GM18873 (cell line): ENCODE results near the gene RASA3.

Experiments
- ATAC-seq: cut with Tn5 transposase; IDR thresholded peaks from one replicate; pipeline ENCODE4 v1.9.1; 2021; ENCODE audit warnings: mild to moderate bottlenecking, moderate library complexity, moderate number of reproducible peaks; ENCODE audit not compliant: unreplicated experiment, low FRiP score

The RASA3 gene

DNA sequence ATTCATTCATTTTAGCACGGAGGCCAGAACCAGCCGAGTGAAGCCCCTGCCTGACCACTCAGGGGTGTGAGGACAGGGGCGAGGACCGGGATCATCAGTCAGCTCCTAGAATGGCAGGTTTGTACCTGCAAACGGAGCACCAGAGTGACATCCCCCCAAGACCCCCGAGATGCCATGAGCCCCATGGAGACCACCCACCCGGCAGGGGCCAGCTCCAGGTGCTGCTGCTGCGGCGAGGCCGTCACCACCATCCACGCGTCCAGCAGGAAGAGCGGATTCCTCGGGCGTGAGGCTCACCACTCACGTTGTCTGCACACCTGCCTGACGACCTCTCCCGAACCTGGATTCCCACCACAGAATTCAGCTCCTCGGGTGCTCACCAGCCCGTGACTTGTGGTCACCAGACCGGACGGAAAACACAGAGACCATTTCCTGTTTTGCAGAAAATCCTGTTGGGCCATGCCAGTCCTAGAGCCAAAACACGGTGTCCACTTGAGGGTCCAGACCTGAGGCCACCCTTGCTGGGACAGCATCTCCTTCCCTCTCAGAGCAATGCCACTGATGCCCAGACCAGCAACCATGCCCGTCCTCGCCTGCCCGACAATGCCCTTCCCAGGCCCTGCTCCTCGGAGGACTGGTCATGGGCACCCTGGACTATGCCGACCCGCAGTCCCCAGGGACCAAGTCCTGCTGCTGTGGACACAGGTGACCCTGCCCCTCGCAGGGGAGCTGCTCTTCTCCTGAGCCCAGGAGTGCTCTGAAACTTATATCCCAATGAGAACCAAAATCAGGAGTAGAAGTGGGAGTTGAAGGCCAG is 74.2 kb downstream of the RASA3 start:
- ATAC-seq, result no peak

DNA sequence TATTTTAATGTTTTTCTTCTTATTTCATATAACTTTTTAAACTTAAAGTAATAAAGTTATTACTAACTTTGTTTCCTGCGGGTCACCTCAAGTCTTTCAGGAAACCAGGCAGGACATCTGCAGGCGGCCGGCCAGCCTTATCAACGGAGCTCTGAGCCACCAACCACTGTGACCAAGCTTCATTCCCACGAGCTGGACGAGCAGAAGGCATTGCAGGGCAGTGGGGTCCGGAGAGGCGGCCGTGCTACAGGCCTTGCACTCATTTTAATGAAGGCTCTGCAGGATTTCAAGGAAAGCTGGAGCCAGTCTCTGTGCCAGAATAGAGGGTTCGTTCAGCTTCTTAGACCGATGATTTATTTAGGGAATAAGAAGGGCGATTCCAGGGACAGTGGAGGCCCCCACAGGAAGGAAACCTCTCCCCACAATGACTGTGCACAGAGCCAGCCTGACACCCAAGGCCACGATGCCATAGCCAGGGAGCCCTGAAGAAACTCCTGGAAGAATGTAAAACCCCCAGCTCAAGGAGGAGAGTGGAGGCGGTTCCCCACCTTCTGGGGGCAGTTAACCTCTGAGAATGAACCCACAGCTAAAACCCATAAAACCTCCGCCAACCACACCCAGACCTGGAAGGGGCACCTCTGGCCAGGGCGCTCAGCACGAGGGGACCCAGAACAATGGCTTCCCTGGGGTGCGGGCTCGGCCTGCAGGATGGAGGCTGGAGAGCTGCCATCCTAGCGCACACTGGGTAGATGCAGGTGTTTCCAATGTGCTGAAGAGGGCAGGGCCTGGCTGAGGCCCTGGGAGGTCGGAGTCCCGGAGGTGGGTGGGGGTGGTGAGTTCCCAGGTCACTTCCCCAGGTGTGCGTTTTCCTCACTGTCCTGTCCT is 75.0 kb downstream of the RASA3 start:
- no peak for ATAC-seq

DNA sequence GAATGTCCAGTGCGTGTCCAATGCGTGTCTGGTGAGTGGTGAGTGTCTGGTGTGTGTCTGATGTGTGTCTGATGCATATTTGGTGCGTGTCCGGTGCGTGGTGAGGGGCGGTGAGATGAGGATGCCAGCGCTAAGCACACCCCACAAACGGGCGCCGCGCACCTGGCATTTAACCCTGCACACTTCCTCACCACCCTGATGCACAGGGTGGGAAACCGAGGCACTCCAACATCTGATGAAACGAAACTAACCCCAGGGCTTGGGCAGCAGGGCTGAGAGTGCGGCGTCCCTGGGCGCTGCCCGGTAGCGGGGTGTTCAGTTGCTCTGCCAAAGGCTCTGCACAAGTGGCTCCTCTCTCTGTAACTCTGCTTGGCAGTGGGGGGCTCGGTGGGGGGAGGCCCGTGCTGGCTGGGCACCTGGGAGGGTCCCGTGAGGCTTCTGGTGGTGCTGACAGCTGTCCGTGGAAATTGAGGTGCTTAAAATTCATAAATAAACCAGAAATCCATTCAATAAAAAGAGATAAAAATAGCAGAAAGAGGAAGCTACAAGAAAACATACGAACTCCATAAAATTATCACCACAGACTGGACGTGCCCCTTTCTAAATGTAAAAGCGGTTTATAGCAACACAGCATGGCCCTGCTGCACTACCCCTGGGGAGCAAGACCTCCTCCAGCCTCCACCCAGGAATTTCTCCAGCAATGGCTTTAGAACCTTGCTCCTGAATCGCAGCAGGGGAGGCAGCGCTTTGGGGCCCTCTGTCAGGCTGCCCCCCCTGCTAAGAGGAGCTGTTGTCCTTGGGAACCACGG is 76.0 kb downstream of the RASA3 start:
- ATAC-seq, result no peak

DNA sequence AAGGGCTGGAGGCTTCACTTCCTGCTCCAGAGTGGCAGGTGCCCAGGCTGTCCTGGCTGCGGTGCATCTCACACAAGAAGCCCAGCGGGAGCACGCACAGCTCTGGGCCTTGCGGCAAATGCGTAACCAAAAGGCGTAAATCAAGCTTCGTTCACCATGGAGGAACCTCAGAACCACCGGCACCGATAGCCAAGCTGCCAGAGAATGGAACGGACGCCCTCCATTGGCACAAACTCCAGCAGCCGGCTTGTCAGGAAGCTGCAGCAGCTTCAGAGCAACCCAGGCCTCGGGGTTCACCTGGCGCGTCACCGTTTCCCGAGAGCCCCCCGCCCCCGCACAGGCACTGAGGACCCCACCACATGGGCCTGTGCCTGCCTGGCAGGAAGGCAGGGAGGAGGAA is 76.7 kb downstream of the RASA3 start:
- ATAC-seq, result no peak

DNA sequence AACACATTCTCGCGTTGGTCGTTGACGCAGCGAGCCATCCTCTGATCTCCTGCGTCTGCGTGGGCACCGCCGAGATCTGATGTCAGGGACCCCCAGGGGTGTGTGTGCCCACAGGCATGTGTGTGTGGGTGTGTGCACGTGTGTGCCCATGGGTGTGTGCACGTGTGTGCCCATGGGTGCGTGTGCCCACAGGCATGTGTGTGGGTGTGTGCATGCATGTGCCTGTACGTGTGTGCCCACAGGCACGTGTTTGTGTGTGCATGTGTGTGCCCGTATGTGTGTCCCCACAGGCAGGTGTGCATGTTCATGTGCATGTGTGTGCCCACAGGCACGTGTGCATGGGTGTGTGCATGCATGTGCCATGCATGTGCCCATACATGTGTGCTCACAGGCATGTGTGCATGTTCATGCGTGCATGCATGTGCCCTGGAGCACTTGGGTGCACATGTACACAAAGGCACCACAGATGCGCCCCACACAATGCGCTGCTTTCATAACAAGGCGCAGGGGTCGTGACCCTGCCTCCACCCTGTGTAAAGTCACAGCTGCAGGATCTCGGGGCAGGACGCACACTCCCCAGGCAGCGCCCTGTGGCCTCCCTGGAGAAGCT is 77.5 kb downstream of the RASA3 start:
- no peak for ATAC-seq

DNA sequence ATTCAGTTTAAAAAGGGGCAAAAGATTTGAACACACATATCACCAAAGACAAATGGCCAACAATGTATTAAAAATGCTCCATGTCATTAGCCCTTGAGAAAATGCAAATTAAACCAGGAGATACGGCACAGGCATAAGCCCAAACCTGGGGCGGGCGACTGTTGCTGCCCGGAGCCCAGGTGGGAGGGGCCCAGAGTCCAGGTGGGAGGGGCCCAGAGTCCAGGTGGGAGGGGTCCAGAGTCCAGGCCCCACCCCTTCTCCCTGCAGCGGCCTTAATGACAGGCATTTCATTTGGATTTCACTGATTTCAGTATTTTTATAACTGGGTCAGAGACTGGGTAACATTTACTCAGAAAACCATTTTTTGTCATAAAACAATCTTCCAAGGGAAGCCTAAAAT is 78.2 kb downstream of the RASA3 start:
- ATAC-seq, result no peak

DNA sequence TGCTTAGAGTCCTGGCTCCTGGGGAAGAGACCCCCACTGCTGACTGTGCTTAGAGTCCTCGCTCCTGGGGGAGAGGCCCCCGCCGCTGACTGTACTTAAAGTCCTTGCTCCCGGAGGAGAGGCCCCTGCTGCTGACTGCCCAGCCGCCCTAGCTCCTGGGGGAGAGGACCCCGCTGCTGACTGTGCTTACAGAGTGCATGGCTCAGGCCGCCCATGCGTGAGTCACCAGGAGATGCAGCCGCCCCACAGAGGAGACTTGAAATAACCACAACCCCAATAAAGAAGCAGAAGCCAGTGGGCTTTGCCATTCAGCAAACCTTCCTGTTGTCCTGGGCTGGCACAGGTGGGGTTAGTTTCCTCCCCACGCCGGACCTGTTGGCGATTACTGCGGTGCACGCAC is 79.4 kb downstream of the RASA3 start:
- ATAC-seq, result no peak

DNA sequence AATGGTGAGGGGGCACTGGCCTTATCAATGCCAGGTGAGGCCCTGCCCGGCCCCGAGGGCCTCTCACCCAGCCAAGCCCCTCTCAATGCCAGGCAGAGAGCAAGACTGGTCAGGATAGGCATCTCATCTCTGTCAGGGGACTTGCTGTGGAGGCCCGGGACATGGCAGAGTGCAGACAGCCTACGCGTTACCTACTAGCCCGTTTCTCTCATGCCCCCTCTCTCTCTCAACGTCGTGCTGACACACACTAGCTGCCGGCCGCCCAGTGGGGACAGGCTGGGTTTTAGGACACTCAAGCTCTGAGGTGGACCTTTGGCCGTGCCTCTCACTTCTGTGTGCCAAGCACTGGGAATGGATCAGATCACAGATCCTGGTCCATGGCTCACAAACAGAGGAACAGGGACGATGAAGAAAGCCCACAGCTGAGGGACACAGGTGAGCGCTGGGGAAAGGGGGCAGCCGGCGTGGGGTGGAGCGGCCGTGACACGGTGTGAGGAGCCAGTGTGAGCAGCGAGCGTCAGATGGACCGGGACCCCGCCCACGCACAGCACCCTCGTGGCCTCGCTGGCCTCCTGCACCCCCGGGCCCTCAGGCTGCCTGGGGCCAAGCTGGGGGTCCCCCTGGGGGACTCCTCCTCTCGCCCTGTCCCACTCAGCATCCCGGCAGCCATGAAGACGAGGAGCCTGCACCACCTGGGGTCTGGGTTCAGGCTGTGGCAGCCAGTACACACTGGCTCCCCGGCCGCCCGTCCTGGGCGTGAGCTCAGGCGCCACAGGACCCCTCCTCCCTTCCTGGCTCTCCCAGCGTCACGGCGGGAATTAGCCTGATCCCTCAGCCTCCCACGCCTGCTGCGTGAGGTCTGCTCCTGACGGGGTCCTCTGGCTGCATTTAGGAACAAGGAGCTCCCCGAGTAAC is 81.6 kb downstream of the RASA3 start:
- ATAC-seq, result no peak

DNA sequence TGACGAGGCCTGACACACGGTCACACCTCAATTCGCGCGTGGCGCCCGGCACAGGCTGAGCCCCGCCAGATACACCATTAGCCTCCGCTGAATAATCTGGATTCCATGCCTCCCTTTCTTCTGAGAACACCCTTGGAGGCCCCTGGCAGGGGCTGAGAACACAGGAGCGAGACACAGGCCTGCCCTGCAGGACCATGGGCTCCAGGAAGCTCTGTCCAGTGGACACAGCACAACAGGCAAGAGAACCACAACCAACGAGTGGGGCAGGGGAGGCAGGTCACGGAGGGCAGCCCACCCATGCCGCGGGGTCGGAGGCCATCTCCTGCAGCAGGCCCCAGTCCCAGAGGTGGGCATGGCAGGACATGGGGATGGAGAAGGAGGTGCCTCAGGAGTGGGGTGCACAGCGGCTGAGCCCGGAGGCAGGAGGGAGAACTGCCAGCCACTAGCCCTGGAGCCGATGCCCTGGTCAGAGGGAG is 82.8 kb downstream of the RASA3 start:
- no peak for ATAC-seq

DNA sequence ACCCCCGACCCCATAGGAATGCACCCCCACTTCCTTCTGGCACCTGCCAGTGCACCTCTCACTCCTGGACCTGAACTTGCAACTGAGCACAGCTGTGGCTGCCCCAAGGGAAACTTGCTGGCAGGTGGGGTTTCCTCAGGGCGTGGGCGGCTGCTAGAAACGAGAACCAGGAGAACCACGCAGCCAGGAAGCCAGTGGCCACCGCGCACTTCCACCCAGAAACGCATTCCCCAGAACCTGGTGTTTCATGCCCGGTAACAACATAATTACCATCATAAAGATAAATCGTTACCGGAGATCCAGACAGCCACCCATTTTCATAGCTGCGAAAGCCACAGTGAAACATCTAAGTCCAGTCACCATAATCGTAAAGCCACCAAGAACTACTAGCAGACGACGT is 83.4 kb downstream of the RASA3 start:
- ATAC-seq, result no peak

DNA sequence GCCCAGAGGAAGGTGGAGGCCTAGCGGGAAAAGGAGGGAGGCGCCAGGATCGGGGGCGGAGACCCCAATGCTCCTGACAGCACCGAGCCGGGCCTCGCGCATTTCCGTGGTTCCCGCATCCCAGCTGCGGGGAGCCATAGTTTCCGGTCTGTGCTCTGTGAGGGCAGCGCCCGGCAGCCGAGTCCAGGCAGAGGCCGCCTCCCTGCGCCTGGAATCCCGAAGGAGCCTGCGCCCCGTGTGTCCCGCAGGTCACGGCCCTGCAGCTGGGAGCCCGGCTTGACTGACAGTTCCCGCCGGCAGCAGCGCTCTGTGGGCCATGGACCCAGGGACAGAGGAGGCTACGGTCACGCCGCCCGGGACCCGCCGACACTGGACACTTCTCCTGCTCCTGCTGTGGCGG is 84.0 kb downstream of the RASA3 start:
- ATAC-seq, result no peak

DNA sequence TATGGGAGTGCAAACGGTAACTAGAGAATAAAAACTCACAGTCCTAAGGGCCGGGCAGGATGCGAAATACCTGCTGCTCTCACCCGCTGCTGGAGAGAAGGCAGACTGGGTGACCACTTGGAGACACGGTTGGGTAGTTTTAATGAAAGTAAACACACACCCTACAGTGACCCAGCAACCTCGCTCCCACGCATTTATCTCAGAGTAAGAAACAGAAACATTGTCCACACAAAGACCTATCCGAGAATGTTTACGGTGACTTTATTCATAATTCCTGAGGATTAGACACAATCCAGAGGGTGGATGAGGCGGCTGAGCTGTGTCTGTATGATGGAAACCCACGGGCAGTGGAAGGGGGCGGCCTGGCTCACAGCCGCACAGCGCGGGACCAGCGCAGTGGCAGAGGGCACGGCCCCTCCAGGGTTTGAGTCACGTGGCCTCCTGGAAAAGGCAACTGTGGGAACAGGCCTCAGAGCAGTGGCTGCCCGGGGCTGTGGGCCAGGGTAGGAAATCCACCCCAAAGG is 85.0 kb downstream of the RASA3 start:
- peak; percentile 45 for ATAC-seq

DNA sequence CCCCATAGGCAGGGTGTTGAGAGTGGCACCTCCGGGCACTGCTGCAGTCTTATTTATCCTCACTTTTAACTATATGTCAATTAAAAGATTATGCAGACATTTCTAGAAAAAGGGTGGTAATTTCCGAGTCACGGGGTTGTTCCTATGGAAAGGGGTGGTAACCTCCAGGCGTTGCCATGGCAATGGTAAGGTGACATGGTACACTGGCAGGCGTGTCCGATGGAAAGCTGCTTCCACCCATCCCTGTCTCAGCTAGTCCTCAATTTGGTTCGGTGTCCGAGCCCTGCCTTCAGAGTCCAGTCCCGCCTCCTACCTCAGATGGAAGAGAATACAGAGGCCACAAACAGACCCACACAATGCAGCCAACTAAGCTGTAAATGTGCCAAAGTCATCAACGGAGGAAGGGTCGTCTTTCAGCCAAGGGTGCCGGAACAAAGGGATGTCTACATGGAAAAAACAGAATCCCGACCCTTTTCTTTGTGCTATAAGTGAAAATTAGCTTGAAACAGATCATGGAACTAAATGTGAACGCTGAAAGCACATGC is 85.9 kb downstream of the RASA3 start:
- ATAC-seq, result no peak

DNA sequence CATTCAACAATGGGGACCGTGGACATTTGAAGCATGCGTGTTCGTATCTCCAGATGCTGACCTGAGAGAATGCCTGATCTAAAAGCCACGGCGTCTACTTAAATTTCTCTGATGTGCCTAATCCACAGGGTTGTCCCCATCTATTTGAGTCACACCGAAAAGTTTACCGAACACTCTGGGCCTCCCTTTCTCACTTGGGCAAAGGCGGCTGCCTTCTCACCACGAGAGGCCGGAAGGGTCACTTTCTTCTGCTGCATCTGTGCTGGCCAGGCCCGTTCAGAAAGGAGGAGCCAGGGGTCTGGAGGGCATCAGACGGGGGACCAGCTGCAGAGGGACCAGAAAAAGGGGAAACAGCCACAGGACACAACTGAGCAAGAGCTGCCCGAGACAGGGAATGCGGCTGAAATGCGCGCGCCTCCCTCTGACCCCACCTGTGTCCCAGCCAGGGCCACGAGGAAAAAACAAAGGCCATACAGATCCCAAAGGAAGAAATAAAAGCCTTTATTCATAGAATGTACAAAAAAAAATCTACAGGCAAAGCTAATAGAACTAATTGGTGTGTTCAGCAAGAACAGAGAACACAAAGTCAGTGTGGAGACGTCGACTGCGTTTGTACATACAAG is 87.2 kb downstream of the RASA3 start:
- ATAC-seq, result no peak

DNA sequence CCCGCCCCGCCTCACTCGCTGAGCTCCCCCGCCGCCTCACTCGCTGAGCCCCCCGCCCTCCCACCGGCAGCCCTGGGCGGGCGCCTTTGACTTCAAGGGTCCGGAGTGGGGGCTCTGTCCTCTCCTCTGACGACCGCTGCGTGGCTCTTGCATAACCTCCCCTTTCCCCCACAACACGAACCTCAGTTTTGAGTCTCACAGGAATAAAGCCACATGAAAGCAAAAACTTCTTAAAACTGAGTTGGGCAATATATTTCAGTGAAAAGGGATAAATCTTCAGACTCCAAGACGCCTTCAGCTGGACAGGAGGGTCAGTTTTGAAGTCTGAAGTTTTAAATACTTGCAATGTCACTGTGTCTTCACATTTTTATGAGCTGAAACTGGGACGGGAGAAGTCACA is 87.9 kb downstream of the RASA3 start:
- no peak for ATAC-seq

DNA sequence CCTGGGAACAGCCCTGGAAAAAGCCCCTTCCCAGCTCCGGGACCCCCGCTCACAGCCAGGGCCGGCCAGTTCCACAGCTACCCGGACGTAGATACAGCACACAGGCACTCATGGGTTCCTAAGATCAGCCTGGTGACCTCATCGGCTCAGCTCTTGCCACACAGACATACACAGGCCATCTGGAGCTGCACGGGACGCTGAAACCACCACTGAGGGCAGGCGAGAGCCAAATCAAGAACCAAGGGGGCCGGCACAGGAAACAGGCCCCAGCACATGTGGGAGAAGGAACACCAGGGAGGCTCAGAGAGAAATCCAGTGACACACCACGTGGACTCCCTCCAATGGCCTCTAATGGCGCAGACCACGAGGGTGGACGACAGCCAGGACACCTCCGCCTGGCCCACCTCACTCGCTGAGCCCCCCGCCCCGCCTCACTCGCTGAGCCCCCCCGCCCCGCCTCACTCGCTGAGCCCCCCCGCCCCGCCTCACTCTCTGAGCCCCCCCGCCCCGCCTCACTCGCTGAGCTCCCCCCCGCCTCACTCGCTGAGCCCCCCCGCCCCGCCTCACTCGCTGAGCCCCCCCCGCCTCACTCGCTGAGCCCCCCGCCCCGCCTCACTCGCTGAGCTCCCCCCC is 88.9 kb downstream of the RASA3 start:
- ATAC-seq, result no peak

DNA sequence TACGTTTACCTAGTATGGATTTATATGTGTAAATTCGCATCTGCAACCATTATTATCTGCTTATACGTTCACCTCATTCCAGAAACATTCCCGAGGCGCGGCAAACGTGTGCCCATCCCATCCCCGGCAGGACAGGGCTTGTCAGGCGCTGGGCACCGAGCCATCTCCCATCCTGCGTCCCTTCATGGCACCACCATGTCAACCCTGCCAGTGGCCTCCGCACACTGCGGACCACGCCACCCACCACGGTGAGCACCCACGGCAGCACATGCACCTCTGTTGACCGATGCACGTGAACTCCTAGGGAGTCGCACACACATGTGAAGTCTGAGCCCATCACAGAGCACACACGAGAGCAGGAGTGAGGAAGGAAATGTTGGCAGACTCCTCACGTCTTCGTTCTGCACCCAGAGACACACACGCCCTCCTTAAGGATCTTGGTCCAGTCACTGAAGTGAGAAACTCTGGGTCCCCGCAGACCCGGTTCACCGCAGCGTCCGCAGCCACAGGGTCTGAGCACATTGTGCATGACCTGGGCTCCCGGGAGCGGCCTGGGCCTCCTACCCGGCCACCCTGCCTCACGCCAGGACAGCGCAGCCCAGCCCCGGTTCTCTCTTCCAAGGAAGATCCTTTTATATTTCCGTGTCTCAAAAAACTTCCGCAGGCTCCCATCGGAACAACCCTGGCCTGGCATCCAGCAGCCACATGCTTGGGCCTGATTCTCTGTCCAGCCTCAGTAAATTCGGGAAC is 90.2 kb downstream of the RASA3 start:
- no peak for ATAC-seq
